GM04503 (cell line): ENCODE results near the gene EPDR1.
A peak's percentile ranks its signal among the peaks of the same experiment; 100 is the strongest.
"Not testable (repeated sequence)": the region's sequence is repeated elsewhere in the genome, so short reads cannot be mapped to it uniquely, and the experiment has no call there.

Experiments
- DNase-seq: peaks from one replicate; pipeline ENCODE4 v3.0.0-alpha.2; 2012; ENCODE audit warnings: low read depth

The EPDR1 gene

GRCh38 chr7:37928878-37929277 lies 8.4 kb downstream of the EPDR1 start:
- DNase-seq = no peak

GRCh38 chr7:37930226-37930948 lies 9.9 kb downstream of the EPDR1 start:
- peak; percentile 59 for DNase-seq

GRCh38 chr7:37932543-37932942 lies 12.1 kb downstream of the EPDR1 start:
- DNase-seq = no peak

GRCh38 chr7:37933018-37933566 lies 12.7 kb downstream of the EPDR1 start:
- no peak for DNase-seq

GRCh38 chr7:37942934-37943610 lies 22.6 kb downstream of the EPDR1 start:
- no peak for DNase-seq

- DNase-seq = no peak
These were observed 23.7 kb downstream of the EPDR1 start for GRCh38 chr7:37943905-37944736.

- DNase-seq = no peak
These were observed 24.3 kb downstream of the EPDR1 start for GRCh38 chr7:37944737-37945054.

- DNase-seq = no peak
These were observed 24.9 kb downstream of the EPDR1 start for GRCh38 chr7:37945336-37945735.

- no peak for DNase-seq
These were observed 26.9 kb downstream of the EPDR1 start for GRCh38 chr7:37947138-37947940.

- no peak for DNase-seq
These were observed 27.4 kb downstream of the EPDR1 start for GRCh38 chr7:37947941-37948210.

GRCh38 chr7:37952240-37952639 lies 31.8 kb downstream of the EPDR1 start:
- DNase-seq = no peak

- DNase-seq = not testable (repeated sequence)
These were observed 33.8 kb downstream of the EPDR1 start for GRCh38 chr7:37954217-37954616.

GRCh38 chr7:37956791-37957190 lies 36.4 kb downstream of the EPDR1 start:
- DNase-seq = no peak

- no peak for DNase-seq
These were observed 37.0 kb downstream of the EPDR1 start for GRCh38 chr7:37957221-37957970.

- no peak for DNase-seq
These were observed 40.0 kb downstream of the EPDR1 start for GRCh38 chr7:37960483-37960882.

GRCh38 chr7:37961251-37961650 lies 40.8 kb downstream of the EPDR1 start:
- DNase-seq = no peak

GRCh38 chr7:37964196-37964595 lies 43.8 kb downstream of the EPDR1 start:
- no peak for DNase-seq

- DNase-seq = no peak
These were observed 49.8 kb downstream of the EPDR1 start for GRCh38 chr7:37970211-37970610.

- no peak for DNase-seq
These were observed 51.1 kb downstream of the EPDR1 start for GRCh38 chr7:37971491-37971890.

- no peak for DNase-seq
These were observed 53.5 kb downstream of the EPDR1 start for GRCh38 chr7:37973915-37974314.

GRCh38 chr7:37974711-37975110 lies 54.3 kb downstream of the EPDR1 start:
- DNase-seq = no peak
